Stimulated activated CD4-positive, alpha-beta T cell treated with anti-CD3 and anti-CD28 coated beads, Interleukin-2, amount 100 ng/mL, for 48 hours (primary cell): Measurements from ENCODE around the gene TMEM250.
"Not testable (repeated sequence)": the region's sequence is repeated elsewhere in the genome, so short reads cannot be mapped to it uniquely, and the experiment has no call there.

Experiments
- DNase-seq, 2 donors: peaks; one replicate each; pipeline ENCODE4 v3.0.0-alpha.2; 2020

TMEM250 gene

GRCh38 chr9:136118320-136119060 lies at the start of gene TMEM250:
TMEM250 (minus strand) TSS chr9:136118875; CDS start chr9:136116900, 1,975 bp downstream.
- peak; percentile 96 to 97 for DNase-seq

- no peak for DNase-seq
These were observed 44.7 kb upstream of the TMEM250 start for GRCh38 chr9:136163248-136163850.

- no peak for DNase-seq
These were observed 42.4 kb upstream of the TMEM250 start for GRCh38 chr9:136160995-136161610.

GRCh38 chr9:136160381-136160841 lies 41.7 kb upstream of the TMEM250 start:
- DNase-seq: no peak

GRCh38 chr9:136159851-136160250 lies 41.2 kb upstream of the TMEM250 start:
- no peak for DNase-seq

GRCh38 chr9:136157477-136158265 lies 39.0 kb upstream of the TMEM250 start:
- no peak for DNase-seq

GRCh38 chr9:136156209-136157120 lies 37.8 kb upstream of the TMEM250 start:
- no peak for DNase-seq

- DNase-seq: no peak
These were observed 36.9 kb upstream of the TMEM250 start for GRCh38 chr9:136155576-136155975.

- DNase-seq: no peak
These were observed 36.3 kb upstream of the TMEM250 start for GRCh38 chr9:136154943-136155342.

GRCh38 chr9:136153381-136154065 lies 34.8 kb upstream of the TMEM250 start:
- DNase-seq: no peak

GRCh38 chr9:136152931-136153330 lies 34.3 kb upstream of the TMEM250 start:
- DNase-seq: no peak

- DNase-seq: no peak
These were observed 33.8 kb upstream of the TMEM250 start for GRCh38 chr9:136152543-136152866.

- DNase-seq: no peak
These were observed 33.3 kb upstream of the TMEM250 start for GRCh38 chr9:136151848-136152542.

- no peak for DNase-seq
These were observed 32.6 kb upstream of the TMEM250 start for GRCh38 chr9:136151214-136151804.

- not testable (repeated sequence) for DNase-seq
These were observed 32.1 kb upstream of the TMEM250 start for GRCh38 chr9:136150664-136151213.

GRCh38 chr9:136149853-136150252 lies 31.2 kb upstream of the TMEM250 start:
- DNase-seq: no peak

GRCh38 chr9:136149337-136149736 lies 30.7 kb upstream of the TMEM250 start:
- DNase-seq: no peak

- DNase-seq: no peak
These were observed 30.1 kb upstream of the TMEM250 start for GRCh38 chr9:136148766-136149165.

GRCh38 chr9:136147890-136148714 lies 29.4 kb upstream of the TMEM250 start:
- DNase-seq: no peak
